SK-N-SH (cell line): ENCODE measurements around the gene ANKRD34A. TPM values are rescaled to one million over a fixed set of nuclear protein-coding genes. Genes with fewer than 3 reads are reported as not detected.

ENCODE experiments used
- CTCF ChIA-PET: fragments of 300-600, 350-600 bp; formaldehyde crosslinking; extraction: SDS; loops from one replicate; lab custom pipeline; 2021; lab: Yijun Ruan, JAX
- POLR2A ChIA-PET: fragments of 350-600 bp; sonication (Branson Sonifier 250); formaldehyde crosslinking; extraction: SDS; loops from one replicate; lab custom pipeline; 2020; ENCODE audit warnings: antibody characterized with exemption, inconsistent platforms; lab: Yijun Ruan, JAX
- DNase-seq: peaks from one replicate; pipeline ENCODE4 v3.0.0; 2012
- H2AFZ ChIP-seq: fragments of 200-600 bp; sonication (generic); 2 replicates; pipeline ENCODE4 v1.8.1; 2016; ENCODE audit warnings: antibody characterized with exemption, mild to moderate bottlenecking, low read depth
- H3F3A ChIP-seq: fragments of 200-600 bp; sonication (generic); replicated peaks from 2 replicates; pipeline ENCODE3; 2016; ENCODE audit warnings: antibody characterized with exemption, mild to moderate bottlenecking; ENCODE audit not compliant: insufficient read depth
- H3K27ac ChIP-seq, 2 experiments: fragments of 200-500 bp in 1 of 2; fragments of 200-600 bp in 1 of 2; sonication (Bioruptor generic) in 1 of 2; sonication (generic), shearing (Covaris generic) in 1 of 2; 2 replicates each; pipeline versions ENCODE4 v1.5.1 to v1.6.1; 2014 to 2016; ENCODE audit warnings: low read depth in 2 of 2, inconsistent platforms in 1 of 2, low read length in 1 of 2, mild to moderate bottlenecking in 1 of 2, mixed read lengths in 1 of 2
- H3K27me3 ChIP-seq: fragments of 200-600 bp; sonication (generic), shearing (Covaris generic); 2 replicates; pipeline ENCODE4 v1.6.1; 2016; ENCODE audit warnings: mixed run types; ENCODE audit not compliant: insufficient read depth
- H3K36me3 ChIP-seq, 2 experiments: fragments of 200-500 bp in 1 of 2; fragments of 200-600 bp in 1 of 2; sonication (Bioruptor generic) in 1 of 2; sonication (generic) in 1 of 2; replicated peaks in 1 of 2; 2 replicates each; pipeline versions ENCODE3 to v1.5.1; 2014 to 2016; ENCODE audit warnings: low read length in 1 of 2, mild to moderate bottlenecking in 1 of 2; ENCODE audit not compliant: insufficient read depth in 2 of 2, control insufficient read depth in 1 of 2
- H3K4me1 ChIP-seq, 2 experiments: fragments of 200-500 bp in 1 of 2; fragments of 200-600 bp in 1 of 2; sonication (Bioruptor generic) in 1 of 2; sonication (generic), shearing (Covaris generic) in 1 of 2; 2 replicates each; pipeline versions ENCODE4 v1.5.1 to v1.6.1; 2014 to 2016; ENCODE audit warnings: low read depth in 1 of 2, low read length in 1 of 2, mixed run types in 1 of 2; ENCODE audit not compliant: insufficient read depth in 2 of 2, control insufficient read depth in 1 of 2
- H3K4me2 ChIP-seq: fragments of 200-600 bp; sonication (generic), shearing (Covaris generic); 2 replicates; pipeline ENCODE4 v1.6.1; 2017; ENCODE audit warnings: mixed run types
- H3K4me3 ChIP-seq, 2 experiments: fragments of 200-500 bp in 1 of 2; fragments of 200-600 bp in 1 of 2; sonication (Bioruptor generic) in 1 of 2; sonication (generic), shearing (Covaris generic) in 1 of 2; 2 replicates each; pipeline versions ENCODE4 v1.5.1 to v1.8.1; 2014 to 2016; ENCODE audit warnings: low read depth in 2 of 2, inconsistent platforms in 1 of 2, low read length in 1 of 2, mild to moderate bottlenecking in 1 of 2, mixed read lengths in 1 of 2, moderate library complexity in 1 of 2
- H3K79me2 ChIP-seq: fragments of 200-600 bp; sonication (generic); 2 replicates; pipeline ENCODE4 v1.8.1; 2017; ENCODE audit warnings: mild to moderate bottlenecking; ENCODE audit not compliant: insufficient read depth
- H3K9ac ChIP-seq: fragments of 200-600 bp; sonication (generic); 2 replicates; pipeline ENCODE4 v1.6.1; 2017; ENCODE audit warnings: mixed run types
- H3K9me2 ChIP-seq: fragments of 200-600 bp; sonication (generic); 2 replicates; pipeline ENCODE4 v1.6.1; 2017; ENCODE audit warnings: mixed run types
- H3K9me3 ChIP-seq: fragments of 200-600 bp; sonication (generic); 2 replicates; pipeline ENCODE4 v1.6.1; 2017; ENCODE audit warnings: mixed run types, mild to moderate bottlenecking, moderate library complexity
- H4K20me1 ChIP-seq: fragments of 200-600 bp; sonication (generic); 2 replicates; pipeline ENCODE4 v1.6.1; 2017; ENCODE audit warnings: mild to moderate bottlenecking, mixed run types; ENCODE audit not compliant: insufficient read depth
- CHD2 ChIP-seq: fragments of 150-350 bp; IDR thresholded peaks from 2 replicates; pipeline ENCODE4 v1.6.1; 2018; ENCODE audit warnings: low read length; ENCODE audit not compliant: partially characterized antibody
- CTCF ChIP-seq: fragments of 200-600 bp; sonication (generic); IDR thresholded peaks from 2 replicates; pipeline ENCODE4 v1.6.1; 2017; ENCODE audit warnings: antibody characterized with exemption, mild to moderate bottlenecking, moderate library complexity
- ELF1 ChIP-seq: IDR thresholded peaks from 2 replicates; pipeline ENCODE4 v1.4.0; 2012
- EP300 ChIP-seq, 2 experiments: IDR thresholded peaks; 2 replicates each; pipeline versions ENCODE4 v1.4.0 to v1.6.1; 2012; ENCODE audit warnings: borderline replicate concordance in 1 of 2, low read depth in 1 of 2, low read length in 1 of 2
- GATA2 ChIP-seq: sonication (generic); formaldehyde crosslinking; IDR thresholded peaks from 2 replicates; pipeline ENCODE4 v1.5.0; 2020; ENCODE audit warnings: mild to moderate bottlenecking, missing genetic modification reagents
- IRF3 ChIP-seq: fragments of 150-350 bp; IDR thresholded peaks from 2 replicates; pipeline ENCODE4 v1.6.1; 2016; ENCODE audit warnings: mild to moderate bottlenecking, low read depth, low read length
- MAX ChIP-seq: IDR thresholded peaks from 2 replicates; pipeline ENCODE4 v1.4.0; 2012; ENCODE audit warnings: low read depth
- NFIC ChIP-seq: IDR thresholded peaks from 2 replicates; pipeline ENCODE4 v1.4.0; 2012; ENCODE audit warnings: borderline replicate concordance
- NRF1 ChIP-seq: IDR thresholded peaks from 2 replicates; pipeline ENCODE4 v1.6.1; 2012; ENCODE audit warnings: low read depth, mild to moderate bottlenecking, low read length
- PBX3 ChIP-seq: IDR thresholded peaks from 2 replicates; pipeline ENCODE4; 2012
- RFX5 ChIP-seq: IDR thresholded peaks from 2 replicates; pipeline ENCODE4 v1.6.1; 2012; ENCODE audit warnings: mild to moderate bottlenecking, improper control_type of control experiment, low read length
- USF1 ChIP-seq: IDR thresholded peaks from 2 replicates; pipeline ENCODE4 v1.4.0; 2012; ENCODE audit warnings: low read depth, borderline replicate concordance
- ZBTB33 ChIP-seq: IDR thresholded peaks from 2 replicates; pipeline ENCODE4 v1.4.0; 2012; ENCODE audit warnings: low read depth, borderline replicate concordance
- WGBS: methylation state at CpG from one replicate; pipeline ENCODE4 v1.1.6; 2017; ENCODE audit warnings: low lambda C conversion rate; 5-methylcytosine and 5-hydroxymethylcytosine counted together
- polyA plus RNA-seq, 3 experiments: library from polyadenylated mRNA; depleted of rRNA; stranded (reverse); fragments of >200 nt; gene quantifications; 2 replicates each; pipeline ENCODE4 v1.2.3, GENCODE V29; 2012

ANKRD34A gene
- polyA plus RNA-seq, 1 of the 3 experiments (the other 2 are of a cell fraction) = 2.6 TPM

GRCh38 chr1:145955436-145955835, 8.9 kb downstream of the ANKRD34A start:
- peaks cover 70% of the 10 kb centered on the region for H3K79me2 ChIP-seq
- peaks cover 21 to 37% of the 10 kb centered on the region in 2 experiments; a peak in 3 of 4 replicates for H3K4me1 ChIP-seq
- no peak for TF ChIP-seq USF1
- TF ChIP-seq EP300 (IDR thresholded peaks at IDR 0.05; ENCODE audit: borderline replicate concordance in 1 of 2, low read depth in 1 of 2, low read length in 1 of 2) = no peak
- no peak for TF ChIP-seq CHD2
- no peak for TF ChIP-seq CTCF
- TF ChIP-seq PBX3 = no peak
- TF ChIP-seq GATA2 (CRISPR knock-in tag) = no peak
- no peak for TF ChIP-seq IRF3
- no peak for TF ChIP-seq NRF1
- no peak for TF ChIP-seq ELF1
- no peak for TF ChIP-seq RFX5
- TF ChIP-seq MAX = no peak
- TF ChIP-seq NFIC = no peak
- no peak for TF ChIP-seq ZBTB33
- peaks cover 24% of the 10 kb centered on the region for H3F3A ChIP-seq
- H3K27ac ChIP-seq = peak overlapping the region; percentile 82 to 99; a peak in 2 of 4 replicates
- peak overlapping the region; percentile 62 to 74; a peak in 3 of 4 replicates for H3K4me3 ChIP-seq
- H3K9me3 ChIP-seq = no peaks in the 10 kb centered on the region
- H3K27me3 ChIP-seq = no peaks in the 10 kb centered on the region
- no peaks in the 10 kb centered on the region; the same call in 1 of the 2 replicates for H4K20me1 ChIP-seq
- no peak overlapping the region for H2AFZ ChIP-seq
- ChIA-PET CTCF (interaction anchor here (1.3 to 4.1 kb wide), 3 partner anchors 22 to 110 kb away, joined by 5 to 17 read pairs (median 6); partner anchors contain the start of gene NUDT17), POLR2A (interaction anchor here (2.8 kb wide), 1 partner anchor 28 kb away, joined by 9 read pairs; the partner anchor contains the start of gene RBM8A)
- DNase-seq = no peak
- peaks cover 4% of the 10 kb centered on the region in 2 experiments for H3K36me3 ChIP-seq
- 81% methylated on average over 2 of the region's 2 CpGs for WGBS
- H3K9me2 ChIP-seq = no peaks in the 10 kb centered on the region
- peak overlapping the region; percentile 78 for H3K4me2 ChIP-seq
- H3K9ac ChIP-seq = peak overlapping the region; percentile 73; the same call in 1 of the 2 replicates
